H1 (cell line): Measurements from ENCODE around the gene TXN2. TPM values are rescaled to one million over a fixed set of nuclear protein-coding genes. Genes with fewer than 3 reads are reported as not detected.

Source experiments
- CTCF ChIA-PET: fragments of 300-600 bp; sonication (Branson Sonifier 250); formaldehyde crosslinking; loops from one replicate; lab custom pipeline; 2021; ENCODE audit not compliant: partially characterized antibody; lab: Charles Lee
- POLR2A ChIA-PET: fragments of 300-600 bp; sonication (Branson Sonifier 250); formaldehyde crosslinking; loops from one replicate; lab custom pipeline; 2021; ENCODE audit warnings: inconsistent platforms; ENCODE audit not compliant: partially characterized antibody; lab: Charles Lee
- DNase-seq, 2 experiments: peaks; one replicate each; pipeline versions ENCODE4 v3.0.0 to v3.0.0-alpha.2; 2010 to 2022; ENCODE audit warnings: low spot score in 2 of 2, low read depth in 1 of 2, mixed read lengths in 1 of 2
- FAIRE-seq: peaks from 2 replicates; lab custom pipeline; 2011; peaks lifted over from hg19 to GRCh38; lab: Jason Lieb, UNC
- H2AFZ ChIP-seq: 2 replicates; pipeline ENCODE4 v1.8.1; 2012; ENCODE audit warnings: low read length, inconsistent platforms
- H2AK5ac ChIP-seq: 2 replicates; pipeline ENCODE4 v1.6.1; 2013; ENCODE audit warnings: low read depth, low read length
- H2BK120ac ChIP-seq: replicated peaks from 2 replicates; pipeline ENCODE3; 2013; ENCODE audit warnings: low read depth, low read length, inconsistent platforms
- H2BK12ac ChIP-seq: 2 replicates; pipeline ENCODE4 v1.6.1; 2013; ENCODE audit warnings: low read depth, low read length
- H2BK15ac ChIP-seq: 2 replicates; pipeline ENCODE4 v1.6.1; 2013; ENCODE audit warnings: low read length
- H2BK20ac ChIP-seq: 2 replicates; pipeline ENCODE4 v1.6.1; 2013; ENCODE audit warnings: low read length
- H2BK5ac ChIP-seq: 2 replicates; pipeline ENCODE4 v1.6.1; 2013; ENCODE audit warnings: low read depth, low read length
- H3K14ac ChIP-seq: 2 replicates; pipeline ENCODE4 v1.6.1; 2013; ENCODE audit warnings: inconsistent platforms; ENCODE audit not compliant: insufficient read length
- H3K18ac ChIP-seq: 2 replicates; pipeline ENCODE4 v1.6.1; 2013; ENCODE audit warnings: low read length; ENCODE audit errors: extremely low read depth
- H3K23ac ChIP-seq: 2 replicates; pipeline ENCODE4 v1.6.1; 2013; ENCODE audit warnings: inconsistent platforms; ENCODE audit not compliant: insufficient read length
- H3K23me2 ChIP-seq: 2 replicates; pipeline ENCODE4 v1.6.1; 2013; ENCODE audit warnings: low read depth, low read length
- H3K27ac ChIP-seq: 2 replicates; pipeline ENCODE4 v1.6.1; 2011; ENCODE audit warnings: low read depth, low read length, inconsistent platforms
- H3K27me3 ChIP-seq, 4 experiments: replicated peaks in 1 of 4; 1 replicate in 1 of 4; 2 replicates in 3 of 4; pipeline versions ENCODE4 v1.6.1 to v1.8.1; 2011 to 2013; ENCODE audit warnings: low read length in 3 of 4, mild to moderate bottlenecking in 3 of 4, inconsistent platforms in 2 of 4, mixed read lengths in 2 of 4, moderate library complexity in 1 of 4; ENCODE audit not compliant: control insufficient read depth in 3 of 4, insufficient read depth in 3 of 4; ENCODE audit errors: extremely low read depth in 1 of 4
- H3K36me3 ChIP-seq, 4 experiments: 2 replicates each; pipeline versions ENCODE4 v1.6.1 to v1.8.1; 2011 to 2013; ENCODE audit warnings: mild to moderate bottlenecking in 4 of 4, low read length in 3 of 4, moderate library complexity in 2 of 4, control low read depth in 1 of 4, inconsistent platforms in 1 of 4; ENCODE audit not compliant: insufficient read depth in 4 of 4, control insufficient read depth in 2 of 4
- H3K4ac ChIP-seq: replicated peaks from 2 replicates; pipeline ENCODE3; 2013; ENCODE audit warnings: low read length, low read depth, mixed read lengths, inconsistent platforms; ENCODE audit not compliant: insufficient read length
- H3K4me1 ChIP-seq, 4 experiments: replicated peaks in 1 of 4; 1 replicate in 1 of 4; 2 replicates in 3 of 4; pipeline versions ENCODE4 v1.6.1 to v1.8.1; 2011 to 2013; ENCODE audit warnings: low read length in 3 of 4, inconsistent platforms in 2 of 4, mixed read lengths in 1 of 4; ENCODE audit not compliant: insufficient read depth in 4 of 4, control insufficient read depth in 3 of 4
- H3K4me2 ChIP-seq, 2 experiments: 2 replicates each; pipeline versions ENCODE4 v1.6.1 to v1.8.1; 2011 to 2013; ENCODE audit warnings: low read depth in 2 of 2, low read length in 2 of 2, control low read depth in 1 of 2, inconsistent platforms in 1 of 2, mild to moderate bottlenecking in 1 of 2; ENCODE audit not compliant: insufficient read depth in 1 of 2
- H3K4me3 ChIP-seq, 4 experiments: fragments of 200-600, 300-600 bp in 1 of 4; sonication (generic), shearing (Covaris generic), sonication (Bioruptor Twin) in 1 of 4; 2 replicates each; pipeline versions ENCODE4 v1.5.1 to v1.8.1; 2011 to 2016; ENCODE audit warnings: low read length in 4 of 4, low read depth in 3 of 4, control low read depth in 2 of 4, inconsistent platforms in 2 of 4, mild to moderate bottlenecking in 2 of 4, mixed read lengths in 1 of 4, moderate library complexity in 1 of 4; ENCODE audit not compliant: insufficient read depth in 2 of 4; ENCODE audit errors: extremely low read depth in 1 of 4
- H3K56ac ChIP-seq: replicated peaks from 2 replicates; pipeline ENCODE3; 2013; ENCODE audit warnings: low read depth, mild to moderate bottlenecking, mixed read lengths, low read length, inconsistent platforms; ENCODE audit not compliant: insufficient read length
- H3K79me1 ChIP-seq: 2 replicates; pipeline ENCODE4 v1.6.1; 2013; ENCODE audit warnings: low read depth, low read length, control low read depth
- H3K79me2 ChIP-seq, 2 experiments: 2 replicates each; pipeline versions ENCODE4 v1.6.1 to v1.8.1; 2012 to 2013; ENCODE audit warnings: low read length in 2 of 2, mild to moderate bottlenecking in 2 of 2, inconsistent platforms in 1 of 2; ENCODE audit not compliant: insufficient read depth in 2 of 2, control insufficient read depth in 1 of 2
- H3K9ac ChIP-seq, 4 experiments: replicated peaks in 1 of 4; 1 replicate in 1 of 4; 2 replicates in 3 of 4; pipeline versions ENCODE4 v1.6.1 to v1.8.1; 2011 to 2013; ENCODE audit warnings: low read depth in 3 of 4, low read length in 3 of 4, control low read depth in 2 of 4, mild to moderate bottlenecking in 2 of 4, moderate library complexity in 2 of 4, inconsistent platforms in 1 of 4; ENCODE audit errors: extremely low read depth in 1 of 4
- H3K9me3 ChIP-seq, 2 experiments: 2 replicates each; pipeline versions ENCODE4 v1.6.1 to v1.8.1; 2012 to 2013; ENCODE audit warnings: mild to moderate bottlenecking in 2 of 2, moderate library complexity in 2 of 2, control low read depth in 1 of 2, inconsistent platforms in 1 of 2, low read depth in 1 of 2, low read length in 1 of 2, mixed read lengths in 1 of 2; ENCODE audit not compliant: insufficient read depth in 2 of 2
- H4K20me1 ChIP-seq, 2 experiments: replicated peaks in 1 of 2; 2 replicates each; pipeline versions ENCODE3 to v1.8.1; 2011 to 2013; ENCODE audit warnings: inconsistent platforms in 2 of 2, low read length in 2 of 2, mild to moderate bottlenecking in 1 of 2; ENCODE audit not compliant: insufficient read depth in 2 of 2, control insufficient read depth in 1 of 2
- H4K5ac ChIP-seq: 2 replicates; pipeline ENCODE4 v1.6.1; 2013; ENCODE audit warnings: low read length, low read depth, mixed read lengths, inconsistent platforms; ENCODE audit not compliant: insufficient read length
- H4K8ac ChIP-seq: 2 replicates; pipeline ENCODE4 v1.8.0; 2013; ENCODE audit warnings: mild to moderate bottlenecking, moderate library complexity, low read length, inconsistent platforms; ENCODE audit not compliant: insufficient read depth; ENCODE audit errors: extremely low read depth
- H4K91ac ChIP-seq: replicated peaks from 2 replicates; pipeline ENCODE3; 2013; ENCODE audit warnings: low read length, mixed read lengths, inconsistent platforms; ENCODE audit not compliant: insufficient read length
- ASH2L ChIP-seq: fragments of 200-600, 300-600 bp; sonication (generic); IDR thresholded peaks from one replicate; pipeline ENCODE4 v1.7.1; 2017; ENCODE audit warnings: low read length
- SP1 ChIP-seq: IDR thresholded peaks from 2 replicates; pipeline ENCODE4 v1.6.1; 2011; ENCODE audit warnings: low read depth, low read length
- TCF12 ChIP-seq: IDR thresholded peaks from 2 replicates; pipeline ENCODE4 v1.6.1; 2011; ENCODE audit warnings: low read depth, mild to moderate bottlenecking, low read length
- WGBS, 2 experiments: shearing (Covaris generic) in 1 of 2; methylation state at CpG; one replicate each; pipeline versions ENCODE4 v1.1.6 to v1.1.7; 2013 to 2015; ENCODE audit warnings: low lambda C conversion rate in 2 of 2, mixed read lengths in 2 of 2, inconsistent platforms in 1 of 2, low coverage in 1 of 2, missing lambda C conversion rate in 1 of 2; ENCODE audit not compliant: insufficient replicate concordance in 2 of 2, insufficient coverage in 1 of 2, insufficient read length in 1 of 2; ENCODE audit errors: extremely low coverage in 1 of 2, missing lambda C conversion rate in 1 of 2; 5-methylcytosine and 5-hydroxymethylcytosine counted together
- polyA plus RNA-seq, 7 experiments: library from polyadenylated mRNA; depleted of rRNA in 3 of 7; stranded (reverse) in 5 of 7; unstranded in 2 of 7; fragments of >200 nt in 5 of 7; fragments of 200-250 nt in 2 of 7; gene quantifications; 1 replicate in 5 of 7; 2 replicates in 1 of 7; 4 replicates in 1 of 7; pipeline versions ENCODE4 v1.2.1 to v1.2.3, GENCODE V29; 2011 to 2013; ENCODE audit warnings: missing spikeins in 2 of 7, mixed read lengths in 2 of 7
- total RNA-seq: library from RNA; stranded (reverse); fragmentation: NEBNext Ultra II Directional; extraction: Animal tissue kit (Norgen Biotek cat#: 25700); gene quantifications from 2 replicates; pipeline ENCODE4 v1.2.1, GENCODE V29; 2021

The TXN2 gene
- total and polyA plus RNA-seq, 2 of the 8 experiments (the other 6 are each of a cell fraction or from before 2014, with no cell fraction given): 47.5 to 116 TPM

- Histone ChIP-seq H3K9me3 (no peaks in the 10 kb centered on the region), H3K4ac (peak overlapping the region; percentile 80), H3K27me3 (peaks cover 0 to 7% (median 5%) of the 10 kb centered on the region in 4 experiments; a peak in 5 of 7 replicates), H3K27ac (no peak overlapping the region), H3K36me3 (peaks cover 0 to 8% (median 6%) of the 10 kb centered on the region in 4 experiments; a peak in 5 of 8 replicates), H2BK120ac (no peak overlapping the region), H2BK12ac (peak overlapping the region; percentile 75; the same call in 1 of the 2 replicates), H3K4me3 (peak overlapping the region; percentile 58 to 97 (median 71)), H3K23ac (no peak overlapping the region), H4K91ac (no peak overlapping the region), H4K8ac (no peak overlapping the region), H3K4me1 (peaks cover 0 to 5% (median 2%) of the 10 kb centered on the region in 4 experiments; a peak in 4 of 7 replicates), H2AFZ (peak overlapping the region; percentile 74), H2BK5ac (peak overlapping the region; percentile 90), H3K79me2 (no peaks in the 10 kb centered on the region), H4K20me1 (no peaks in the 10 kb centered on the region), H2BK20ac (no peak overlapping the region), H3K4me2 (peak overlapping the region; percentile 88 to 97), H3K18ac (no peak overlapping the region), H4K5ac (peak overlapping the region; percentile 57), H3K9ac (peak overlapping the region; percentile 67 to 86 (median 74)), H3K23me2 (peaks cover 7% of the 10 kb centered on the region), H3K79me1 (no peaks in the 10 kb centered on the region), H2BK15ac (peak overlapping the region; percentile 88; the same call in 1 of the 2 replicates), H3K14ac (no peak overlapping the region), H2AK5ac (0 out of 2 replicates have a peak overlapping the region, but pooled peaks have one; percentile 45), H3K56ac (peak overlapping the region; percentile 9)
- WGBS, 2 experiments: 28% methylated on average over 9 of the region's 9 CpGs; no CpG with 5 or more reads in 1 of the 2 experiments
- peak; percentile 63 for FAIRE-seq
- CTCF ChIA-PET: no interaction called here
- TF ChIP-seq SP1 (0 out of 2 replicates have a peak, but pooled peaks have one; percentile 25), TCF12 (no peak), ASH2L (no peak)
- DNase-seq: no peak
- POLR2A ChIA-PET: interaction anchor here (0.7 to 2.5 kb wide), 14 partner anchors 9 to 308 kb away, joined by 3 to 13 read pairs (median 8); partner anchors contain the start of genes APOL2 and FOXRED2
Observed at GRCh38 chr22:36480941-36481392, 473 bp downstream of the TXN2 start.
